ENCODE data around the gene LRIG2. TPM values are rescaled to one million over a fixed set of nuclear protein-coding genes. Genes with fewer than 3 reads are reported as not detected.

The LRIG2 gene
- total and polyA plus RNA-seq, 2 of the 4 experiments (the other 2 are of a cell fraction), result 4.3 to 9.0 TPM

DNA sequence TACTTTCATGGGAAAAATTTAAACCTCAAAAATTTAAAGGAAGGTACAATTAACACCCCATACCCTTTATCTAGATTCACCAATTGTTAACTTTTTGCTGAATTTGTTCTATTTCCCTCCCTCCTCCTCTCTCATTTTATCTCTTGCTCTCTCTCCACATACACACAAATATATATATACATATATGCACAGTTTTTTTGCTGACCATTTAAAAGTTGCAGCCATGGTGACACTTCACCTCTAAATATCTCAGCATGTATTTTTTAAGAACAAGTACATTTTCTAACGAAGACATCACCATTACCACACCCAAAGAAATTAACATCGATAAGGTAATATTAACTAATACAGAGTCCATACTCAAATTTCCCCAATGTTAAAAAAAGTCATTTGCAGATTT lies 33.9 kb downstream of the LRIG2 start:
- 0 out of 2 replicates have a peak, but pooled peaks cover 7% of the 10 kb centered on the region for H3K9me1 ChIP-seq (ENCODE audit: insufficient read depth, low read length)
- no peak overlapping the region for H2AFZ ChIP-seq (replicated peaks; ENCODE audit: low read length, poor library complexity)
- H4K5ac ChIP-seq (ENCODE audit: low read depth, low read length), result no peak overlapping the region
- dilution Hi-C loops (cut with HindIII; ENCODE audit: low sequenced_read_pairs, unreplicated experiment) (no loop called here), intact Hi-C loops (cut with micrococcal nuclease) (no loop called here), in situ Hi-C loops (cut with MboI; ENCODE audit: low sequenced_read_pairs) (no loop called here)
- no TSS peak for BruUV-seq (replicated peaks)
- CTCF ChIA-PET, result no interaction called here
- no peaks in the 10 kb centered on the region for H4K20me1 ChIP-seq (ENCODE audit: insufficient read depth, low read length)
- H4K91ac ChIP-seq (ENCODE audit: insufficient read depth, low read depth, low read length), result no peak overlapping the region
- ATAC-seq (ENCODE audit: low read depth), result no peak
- H3K4ac ChIP-seq (ENCODE audit: low read depth, low read length), result no peak overlapping the region
- no CpG with 5 or more reads among the region's 2 CpGs for WGBS, 2 experiments (ENCODE audit: extremely low coverage in 2 of 2, insufficient read length in 1 of 2)
- no peak overlapping the region for H2BK15ac ChIP-seq (ENCODE audit: low read depth, low read length)
- no peak overlapping the region for H2AK9ac ChIP-seq (replicated peaks; ENCODE audit: low read depth, low read length, poor library complexity)
- peaks cover 40% of the 10 kb centered on the region for H3K36me3 ChIP-seq (ENCODE audit: control insufficient read depth, insufficient read depth, low read length)
- POLR2A ChIA-PET (ENCODE audit: unreplicated experiment), result no interaction called here
- no peak overlapping the region for H2BK20ac ChIP-seq (ENCODE audit: low read depth, low read length)
- no peak overlapping the region for H2AK5ac ChIP-seq (ENCODE audit: low read depth, low read length)
- H3K4me1 ChIP-seq (ENCODE audit: control insufficient read depth, insufficient read depth, low read length), result no peaks in the 10 kb centered on the region
- no peak for TF ChIP-seq CHD1 (IDR thresholded peaks at IDR 0.05; ENCODE audit: low read depth, low read length)
- no peak for TF ChIP-seq FOS (IDR thresholded peaks at IDR 0.05; ENCODE audit: low read depth, low read length)
- no peak for TF ChIP-seq BHLHE40 (IDR thresholded peaks at IDR 0.05; ENCODE audit: low read depth, low read length)
- TF ChIP-seq, protein P1, sequence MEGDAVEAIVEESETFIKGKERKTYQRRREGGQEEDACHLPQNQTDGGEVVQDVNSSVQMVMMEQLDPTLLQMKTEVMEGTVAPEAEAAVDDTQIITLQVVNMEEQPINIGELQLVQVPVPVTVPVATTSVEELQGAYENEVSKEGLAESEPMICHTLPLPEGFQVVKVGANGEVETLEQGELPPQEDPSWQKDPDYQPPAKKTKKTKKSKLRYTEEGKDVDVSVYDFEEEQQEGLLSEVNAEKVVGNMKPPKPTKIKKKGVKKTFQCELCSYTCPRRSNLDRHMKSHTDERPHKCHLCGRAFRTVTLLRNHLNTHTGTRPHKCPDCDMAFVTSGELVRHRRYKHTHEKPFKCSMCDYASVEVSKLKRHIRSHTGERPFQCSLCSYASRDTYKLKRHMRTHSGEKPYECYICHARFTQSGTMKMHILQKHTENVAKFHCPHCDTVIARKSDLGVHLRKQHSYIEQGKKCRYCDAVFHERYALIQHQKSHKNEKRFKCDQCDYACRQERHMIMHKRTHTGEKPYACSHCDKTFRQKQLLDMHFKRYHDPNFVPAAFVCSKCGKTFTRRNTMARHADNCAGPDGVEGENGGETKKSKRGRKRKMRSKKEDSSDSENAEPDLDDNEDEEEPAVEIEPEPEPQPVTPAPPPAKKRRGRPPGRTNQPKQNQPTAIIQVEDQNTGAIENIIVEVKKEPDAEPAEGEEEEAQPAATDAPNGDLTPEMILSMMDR (conservative IDR thresholded peaks at IDR 0.05; ENCODE audit: low read depth, low read length), result no peak
- TF ChIP-seq MXI1 (IDR thresholded peaks at IDR 0.05; ENCODE audit: borderline replicate concordance, low read depth, low read length), result no peak
- TF ChIP-seq SMC3 (IDR thresholded peaks at IDR 0.05; ENCODE audit: low read depth, low read length), result no peak
- TF ChIP-seq, protein P2, sequence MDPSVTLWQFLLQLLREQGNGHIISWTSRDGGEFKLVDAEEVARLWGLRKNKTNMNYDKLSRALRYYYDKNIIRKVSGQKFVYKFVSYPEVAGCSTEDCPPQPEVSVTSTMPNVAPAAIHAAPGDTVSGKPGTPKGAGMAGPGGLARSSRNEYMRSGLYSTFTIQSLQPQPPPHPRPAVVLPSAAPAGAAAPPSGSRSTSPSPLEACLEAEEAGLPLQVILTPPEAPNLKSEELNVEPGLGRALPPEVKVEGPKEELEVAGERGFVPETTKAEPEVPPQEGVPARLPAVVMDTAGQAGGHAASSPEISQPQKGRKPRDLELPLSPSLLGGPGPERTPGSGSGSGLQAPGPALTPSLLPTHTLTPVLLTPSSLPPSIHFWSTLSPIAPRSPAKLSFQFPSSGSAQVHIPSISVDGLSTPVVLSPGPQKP (IDR thresholded peaks at IDR 0.05; ENCODE audit: borderline replicate concordance, low read depth, low read length), result no peak
- TF ChIP-seq RAD21 (IDR thresholded peaks at IDR 0.05; ENCODE audit: low read length), result no peak
- TF ChIP-seq, protein P3, sequence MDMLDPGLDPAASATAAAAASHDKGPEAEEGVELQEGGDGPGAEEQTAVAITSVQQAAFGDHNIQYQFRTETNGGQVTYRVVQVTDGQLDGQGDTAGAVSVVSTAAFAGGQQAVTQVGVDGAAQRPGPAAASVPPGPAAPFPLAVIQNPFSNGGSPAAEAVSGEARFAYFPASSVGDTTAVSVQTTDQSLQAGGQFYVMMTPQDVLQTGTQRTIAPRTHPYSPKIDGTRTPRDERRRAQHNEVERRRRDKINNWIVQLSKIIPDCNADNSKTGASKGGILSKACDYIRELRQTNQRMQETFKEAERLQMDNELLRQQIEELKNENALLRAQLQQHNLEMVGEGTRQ (IDR thresholded peaks at IDR 0.05; ENCODE audit: low read depth, low read length), result no peak
- TF ChIP-seq NFE2L2 (IDR thresholded peaks at IDR 0.05; ENCODE audit: low read depth, low read length), result no peak
- TF ChIP-seq MAFK (IDR thresholded peaks at IDR 0.05; ENCODE audit: low read depth, low read length), result no peak
- TF ChIP-seq MAZ (IDR thresholded peaks at IDR 0.05; ENCODE audit: borderline replicate concordance, low read depth, low read length), result no peak
- no peak for TF ChIP-seq POLR2A (IDR thresholded peaks at IDR 0.05; ENCODE audit: low read depth, low read length)
- TF ChIP-seq RCOR1 (IDR thresholded peaks at IDR 0.05; ENCODE audit: insufficient replicate concordance, low read length), result no peak
- TF ChIP-seq RFX5 (IDR thresholded peaks at IDR 0.05; ENCODE audit: low read depth, low read length), result no peak
- no peak for TF ChIP-seq CEBPB (IDR thresholded peaks at IDR 0.05; ENCODE audit: low read depth, low read length)
- no peak overlapping the region for H3K23ac ChIP-seq (ENCODE audit: low read depth, low read length)
- no peak overlapping the region for H3K27ac ChIP-seq (ENCODE audit: insufficient read depth, low read length)
- no peak overlapping the region for H3K4me3 ChIP-seq (ENCODE audit: insufficient read depth, low read depth, low read length)
- no peak overlapping the region for H4K8ac ChIP-seq (ENCODE audit: low read depth in 2 of 2, low read length in 2 of 2)
- no peak overlapping the region for H3K14ac ChIP-seq (replicated peaks; ENCODE audit: low read depth, low read length)
- H2BK5ac ChIP-seq (ENCODE audit: low read depth, low read length, poor library complexity, severe bottlenecking), result no peak overlapping the region
- H3K56ac ChIP-seq (ENCODE audit: extremely low read depth, insufficient read depth, low read length), result no peak overlapping the region
- no peaks in the 10 kb centered on the region for H3K9me3 ChIP-seq (ENCODE audit: control insufficient read depth, insufficient read depth, low read length)
- no peak overlapping the region for H3K18ac ChIP-seq (ENCODE audit: low read depth, low read length)
- no peaks in the 10 kb centered on the region for H3K27me3 ChIP-seq (ENCODE audit: control insufficient read depth, insufficient read depth, low read length)
- no peak for DNase-seq
- peaks cover 13 to 16% of the 10 kb centered on the region in 2 experiments for H3K79me1 ChIP-seq (ENCODE audit: low read depth in 1 of 2, low read length in 2 of 2)
- H3K4me2 ChIP-seq (ENCODE audit: low read depth, low read length), result no peak overlapping the region
- H2BK120ac ChIP-seq (ENCODE audit: low read depth, low read length), result no peak overlapping the region
- H3K9ac ChIP-seq (ENCODE audit: low read depth, low read length), result no peak overlapping the region

Measured in IMR-90 (cell line).